OCI-LY7 (cell line): ENCODE data around the gene HDAC7. TPM values are rescaled to one million over a fixed set of nuclear protein-coding genes. Genes with fewer than 3 reads are reported as not detected.
A peak's percentile ranks its signal among the peaks of the same experiment; 100 is the strongest.

ENCODE experiments used
- BruUV-seq: library from RNA; stranded (reverse); fragments of 400-500 nt; replicated peaks from 2 replicates; lab custom pipeline; 2021; lab: Mats Ljungman, UMichigan
- CTCF ChIA-PET: fragments of 300-600 bp; sonication (Branson Sonifier 250); formaldehyde crosslinking; loops from one replicate; lab custom pipeline; 2022; ENCODE audit warnings: antibody characterized with exemption; ENCODE audit not compliant: unreplicated experiment; lab: Charles Lee
- POLR2A ChIA-PET: fragments of 300-600 bp; sonication (Branson Sonifier 250); formaldehyde crosslinking; loops from one replicate; lab custom pipeline; 2022; ENCODE audit warnings: antibody characterized with exemption; lab: Charles Lee
- DNase-seq: peaks from one replicate; pipeline ENCODE4 v3.0.0-alpha.2; 2015; ENCODE audit warnings: low spot score
- H2AFZ ChIP-seq: fragments of 200-600 bp; sonication (generic), shearing (Covaris generic); 2 replicates; pipeline ENCODE4 v1.6.1; 2014; ENCODE audit warnings: mild to moderate bottlenecking, antibody characterized with exemption, low read length, moderate library complexity
- H3K27ac ChIP-seq: fragments of 200-600 bp; sonication (generic); 2 replicates; pipeline ENCODE4 v1.5.1; 2014; ENCODE audit warnings: mixed run types, low read depth, mild to moderate bottlenecking, moderate library complexity, low read length, inconsistent platforms; ENCODE audit not compliant: poor library complexity, severe bottlenecking
- H3K36me3 ChIP-seq: fragments of 200-600 bp; sonication (generic); 2 replicates; pipeline ENCODE4 v1.6.1; 2014; ENCODE audit warnings: mild to moderate bottlenecking, antibody characterized with exemption, low read length, moderate library complexity, mixed read lengths; ENCODE audit not compliant: insufficient read depth
- H3K4me1 ChIP-seq: fragments of 200-600 bp; sonication (generic); 2 replicates; pipeline ENCODE4 v1.5.1; 2014; ENCODE audit warnings: mild to moderate bottlenecking, low read length; ENCODE audit not compliant: insufficient read depth, poor library complexity, severe bottlenecking
- H3K4me2 ChIP-seq: fragments of 200-600 bp; sonication (generic); 2 replicates; pipeline ENCODE4 v1.6.1; 2014; ENCODE audit warnings: mild to moderate bottlenecking, low read length
- H3K4me3 ChIP-seq: fragments of 200-600 bp; sonication (generic); 2 replicates; pipeline ENCODE4 v1.5.1; 2014; ENCODE audit warnings: mild to moderate bottlenecking, low read depth, low read length; ENCODE audit not compliant: poor library complexity, severe bottlenecking
- H3K79me2 ChIP-seq: fragments of 200-600 bp; sonication (generic); 2 replicates; pipeline ENCODE4 v1.6.1; 2016; ENCODE audit warnings: low read depth, mild to moderate bottlenecking, low read length, moderate library complexity, mixed read lengths; ENCODE audit not compliant: insufficient read depth
- H3K9me2 ChIP-seq: fragments of 200-600 bp; sonication (generic); 2 replicates; pipeline ENCODE4 v1.6.1; 2016; ENCODE audit warnings: mild to moderate bottlenecking, low read length, mixed read lengths; ENCODE audit not compliant: insufficient read depth
- H3K9me3 ChIP-seq: fragments of 200-600 bp; sonication (generic); 2 replicates; pipeline ENCODE4 v1.6.1; 2014; ENCODE audit warnings: mild to moderate bottlenecking, mixed run types, low read length, mixed read lengths
- H4K20me1 ChIP-seq: fragments of 200-600 bp; sonication (generic); 2 replicates; pipeline ENCODE4 v1.6.1; 2014; ENCODE audit warnings: mild to moderate bottlenecking, antibody characterized with exemption, low read length, moderate library complexity, mixed read lengths; ENCODE audit not compliant: insufficient read depth
- EZH2phosphoT487 ChIP-seq: fragments of 200-600 bp; sonication (generic); IDR thresholded peaks from 2 replicates; pipeline ENCODE4 v1.6.1; 2018; ENCODE audit warnings: low read depth, borderline replicate concordance, mild to moderate bottlenecking, mixed run types, antibody characterized with exemption, low read length, moderate library complexity, mixed read lengths
- intact Hi-C: fragments of 100-400 bp; cut with micrococcal nuclease; formaldehyde crosslinking; loops from one replicate; pipeline ENCODE4 v1.10.0; 2022; ENCODE audit not compliant: unreplicated experiment
- total RNA-seq, 2 experiments: library from RNA; depleted of rRNA in 1 of 2; stranded (reverse); fragments of >200 nt in 1 of 2; shearing (Covaris generic) in 1 of 2; gene quantifications; 2 replicates each; pipeline ENCODE4 v1.2.3, GENCODE V29; 2014 to 2022
- TF ChIP-seq, protein P1 (sequence below): fragments of 200-600 bp; sonication (generic); conservative IDR thresholded peaks from 2 replicates; pipeline ENCODE4 v1.5.1; 2014; ENCODE audit warnings: mild to moderate bottlenecking, antibody characterized with exemption, low read length, moderate library complexity, mixed read lengths

The HDAC7 gene
- total RNA-seq, 2 experiments from 2014 or later, result 45.9 to 131 TPM

DNA sequence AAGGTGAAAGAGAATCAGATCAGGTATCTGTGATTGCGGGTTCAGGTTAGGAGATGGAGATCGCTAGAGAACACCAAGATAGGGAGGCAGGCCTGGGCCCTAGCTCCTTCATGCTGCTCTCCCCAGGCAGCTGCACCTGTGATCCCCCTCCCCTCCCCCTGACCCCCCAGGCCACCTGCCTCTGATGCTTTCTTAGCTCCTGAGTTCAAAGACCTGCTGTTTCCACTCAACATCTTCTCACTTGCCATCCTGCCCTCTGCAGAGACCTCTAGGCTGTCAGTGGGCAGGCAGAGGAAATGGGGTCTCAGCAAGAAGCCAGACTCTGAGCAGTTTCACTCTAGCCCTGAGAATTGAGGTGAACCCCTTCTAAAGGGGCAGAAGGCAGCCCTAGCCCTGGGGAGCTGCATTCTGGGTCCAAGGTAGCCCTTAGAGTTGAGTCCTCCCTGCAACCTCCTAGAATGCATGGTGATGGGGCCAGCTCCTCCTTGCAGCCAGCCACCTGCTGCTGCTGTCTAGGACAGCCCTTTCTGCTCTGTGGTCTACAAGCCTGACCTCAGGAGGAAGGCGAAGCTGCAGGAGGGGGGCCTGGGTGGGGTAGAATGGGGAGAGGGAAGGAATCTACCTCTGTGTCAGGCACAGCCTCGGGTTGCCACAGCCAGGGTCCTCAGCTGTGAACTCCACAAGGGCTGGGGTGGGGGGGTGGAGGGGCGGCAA, 53.0 kb downstream of the HDAC7 start:
- no peak for TF ChIP-seq EZH2phosphoT487
- TF ChIP-seq, protein P1, sequence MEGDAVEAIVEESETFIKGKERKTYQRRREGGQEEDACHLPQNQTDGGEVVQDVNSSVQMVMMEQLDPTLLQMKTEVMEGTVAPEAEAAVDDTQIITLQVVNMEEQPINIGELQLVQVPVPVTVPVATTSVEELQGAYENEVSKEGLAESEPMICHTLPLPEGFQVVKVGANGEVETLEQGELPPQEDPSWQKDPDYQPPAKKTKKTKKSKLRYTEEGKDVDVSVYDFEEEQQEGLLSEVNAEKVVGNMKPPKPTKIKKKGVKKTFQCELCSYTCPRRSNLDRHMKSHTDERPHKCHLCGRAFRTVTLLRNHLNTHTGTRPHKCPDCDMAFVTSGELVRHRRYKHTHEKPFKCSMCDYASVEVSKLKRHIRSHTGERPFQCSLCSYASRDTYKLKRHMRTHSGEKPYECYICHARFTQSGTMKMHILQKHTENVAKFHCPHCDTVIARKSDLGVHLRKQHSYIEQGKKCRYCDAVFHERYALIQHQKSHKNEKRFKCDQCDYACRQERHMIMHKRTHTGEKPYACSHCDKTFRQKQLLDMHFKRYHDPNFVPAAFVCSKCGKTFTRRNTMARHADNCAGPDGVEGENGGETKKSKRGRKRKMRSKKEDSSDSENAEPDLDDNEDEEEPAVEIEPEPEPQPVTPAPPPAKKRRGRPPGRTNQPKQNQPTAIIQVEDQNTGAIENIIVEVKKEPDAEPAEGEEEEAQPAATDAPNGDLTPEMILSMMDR, result no peak
- no TSS peak for BruUV-seq
- H4K20me1 ChIP-seq, result no peaks in the 10 kb centered on the region
- H3K36me3 ChIP-seq, result no peaks in the 10 kb centered on the region
- POLR2A ChIA-PET, result interaction anchor here (0.9 to 2.6 kb wide), 9 partner anchors 9 to 69 kb away, joined by 3 to 12 read pairs (median 6); partner anchors contain the start of gene RPAP3
- no peaks in the 10 kb centered on the region for H3K9me2 ChIP-seq
- H3K4me2 ChIP-seq, result no peak overlapping the region; the same call in 1 of the 2 replicates
- peak; percentile 34 for DNase-seq
- H3K27ac ChIP-seq, result no peak overlapping the region
- peaks cover 19% of the 10 kb centered on the region for H3K4me1 ChIP-seq
- no peaks in the 10 kb centered on the region for H3K9me3 ChIP-seq
- CTCF ChIA-PET, result interaction anchor here (0.5 to 7.1 kb wide), 13 partner anchors 9 to 115 kb away, joined by 3 to 74 read pairs (median 5); partner anchors contain the start of gene RAPGEF3
- intact Hi-C loops, result loop anchor here (1.0 kb wide), 2 partner anchors 24 to 51 kb away; no protein-coding TSS in a partner anchor
- H2AFZ ChIP-seq, result no peak overlapping the region
- H3K79me2 ChIP-seq, result no peaks in the 10 kb centered on the region
- no peak overlapping the region for H3K4me3 ChIP-seq

DNA sequence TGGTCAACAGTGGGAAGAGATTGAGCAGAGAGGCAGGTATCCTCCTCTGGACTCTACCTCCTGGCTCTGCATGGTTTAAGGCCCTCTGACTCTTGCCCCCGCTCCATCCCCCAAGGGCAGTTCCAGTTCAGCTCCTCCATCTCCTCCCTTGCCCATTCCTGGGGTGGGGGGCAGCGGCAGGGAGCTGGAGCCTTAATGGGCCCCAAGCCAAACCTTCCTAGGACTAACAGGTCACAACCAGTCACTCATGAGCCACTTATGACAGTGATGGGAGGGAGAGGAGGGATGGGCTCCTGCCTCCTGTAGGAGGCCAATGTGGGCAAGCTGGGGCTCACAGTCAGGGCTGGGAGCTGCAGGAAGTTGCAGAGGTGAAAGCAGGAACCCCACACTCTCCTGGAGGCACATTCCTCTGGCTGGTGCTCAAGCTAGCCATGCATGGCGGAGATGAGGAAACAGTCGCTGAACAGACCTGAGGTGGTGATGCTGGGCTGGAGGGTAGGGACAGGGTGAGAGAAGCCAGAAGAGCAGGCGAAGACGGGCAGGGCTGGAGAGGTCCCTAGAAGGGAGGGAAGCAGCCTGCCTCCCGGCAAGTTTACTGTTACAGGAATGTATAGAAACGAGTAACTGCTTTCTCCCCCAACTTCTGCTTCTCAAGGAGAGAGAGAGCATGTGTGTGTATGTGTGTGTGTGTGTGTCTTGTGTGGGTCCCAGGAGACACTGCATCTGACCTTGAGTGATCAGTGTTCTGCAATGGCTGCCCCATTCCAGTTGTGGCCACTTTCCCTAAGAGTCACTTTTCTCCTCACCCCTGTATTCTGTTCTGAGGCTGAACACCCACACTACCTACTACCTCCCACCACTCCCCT, 56.0 kb downstream of the HDAC7 start:
- Histone ChIP-seq H2AFZ (no peak overlapping the region), H3K4me3 (no peak overlapping the region), H3K36me3 (no peaks in the 10 kb centered on the region), H3K27ac (no peak overlapping the region), H3K4me2 (no peak overlapping the region), H3K9me3 (no peaks in the 10 kb centered on the region), H3K9me2 (no peaks in the 10 kb centered on the region), H3K79me2 (no peaks in the 10 kb centered on the region), H4K20me1 (no peaks in the 10 kb centered on the region), H3K4me1 (peaks cover 30% of the 10 kb centered on the region)
- ChIA-PET POLR2A (interaction anchor here (0.5 to 1.6 kb wide), 3 partner anchors 20 to 198 kb away, joined by 3 read pairs; no protein-coding TSS in a partner anchor), CTCF (interaction anchor here (1.4 to 2.5 kb wide), 2 partner anchors 19 to 21 kb away, joined by 4 to 10 read pairs; no protein-coding TSS in a partner anchor)
- intact Hi-C loops, result no loop called here
- BruUV-seq, result no TSS peak
- DNase-seq, result no peak
- no peak for TF ChIP-seq EZH2phosphoT487
- TF ChIP-seq, protein P1, result no peak
